WTC11 (cell line): ENCODE results near the gene ACSL5. TPM values are rescaled to one million over a fixed set of nuclear protein-coding genes. Genes with fewer than 3 reads are reported as not detected.

ENCODE experiments used
- ATAC-seq: fragments of 200-7000 bp; cut with Tn5 transposase; 2 replicates; pipeline ENCODE4 v1.10.0; 2021; ENCODE audit warnings: mild to moderate bottlenecking, moderate library complexity
- CTCF ChIA-PET: fragments of 300-600 bp; sonication (Branson Sonifier 250); formaldehyde crosslinking; loops from one replicate; lab custom pipeline; 2021; ENCODE audit warnings: antibody characterized with exemption; lab: Charles Lee
- POLR2A ChIA-PET: fragments of 350-600 bp; sonication (Branson Sonifier 250); formaldehyde crosslinking; loops from one replicate; lab custom pipeline; 2021; ENCODE audit warnings: antibody characterized with exemption; lab: Charles Lee
- DNase-seq: peaks from one replicate; pipeline ENCODE4 v3.0.0; 2021; ENCODE audit warnings: low spot score
- H3K27ac Mint-ChIP-seq: 2 replicates; pipeline ENCODE4 v1.8.0; 2021; ENCODE audit warnings: mixed read lengths
- H3K27me3 Mint-ChIP-seq: 2 replicates; pipeline ENCODE4 v1.8.0; 2021; ENCODE audit warnings: low read depth, mild to moderate bottlenecking, moderate library complexity, mixed read lengths
- H3K36me3 Mint-ChIP-seq: 2 replicates; pipeline ENCODE4 v1.8.0; 2021; ENCODE audit warnings: mixed read lengths
- H3K4me1 Mint-ChIP-seq: 2 replicates; pipeline ENCODE4 v1.8.0; 2022; ENCODE audit warnings: mixed read lengths
- H3K4me3 Mint-ChIP-seq: 2 replicates; pipeline ENCODE4 v1.8.0; 2021; ENCODE audit warnings: mild to moderate bottlenecking, moderate library complexity, mixed read lengths
- H3K9me3 Mint-ChIP-seq: 2 replicates; pipeline ENCODE4 v1.8.0; 2021; ENCODE audit warnings: mixed read lengths
- AFF4 ChIP-seq: sonication (generic); formaldehyde crosslinking; IDR thresholded peaks from 2 replicates; pipeline ENCODE4 v1.8.1; 2023; ENCODE audit warnings: mild to moderate bottlenecking, missing genetic modification reagents, borderline replicate concordance
- ATF1 ChIP-seq: sonication (generic); formaldehyde crosslinking; IDR thresholded peaks from 2 replicates; pipeline ENCODE4 v1.8.1; 2023; ENCODE audit warnings: mild to moderate bottlenecking, moderate library complexity, missing genetic modification reagents
- ATF2 ChIP-seq: sonication (generic); formaldehyde crosslinking; IDR thresholded peaks from 2 replicates; pipeline ENCODE4 v1.8.1; 2022; ENCODE audit warnings: low read depth, missing genetic modification reagents, borderline replicate concordance
- CDX4 ChIP-seq: fragments of 250-450 bp; sonication (Bioruptor Pico); IDR thresholded peaks from 2 replicates; pipeline ENCODE4 v1.9.0; 2021; ENCODE audit warnings: moderate library complexity, mild to moderate bottlenecking, inconsistent platforms, borderline replicate concordance
- EMX1 ChIP-seq: fragments of 250-450 bp; sonication (Bioruptor Pico); IDR thresholded peaks from 2 replicates; pipeline ENCODE4 v1.8.0; 2021; ENCODE audit warnings: mild to moderate bottlenecking
- FOXK1 ChIP-seq: sonication (generic); formaldehyde crosslinking; IDR thresholded peaks from 2 replicates; pipeline ENCODE4 v1.8.0; 2022; ENCODE audit warnings: mild to moderate bottlenecking, moderate library complexity, missing genetic modification reagents
- GABPB1 ChIP-seq: sonication (generic); formaldehyde crosslinking; IDR thresholded peaks from 2 replicates; pipeline ENCODE4 v1.8.1; 2023; ENCODE audit warnings: mild to moderate bottlenecking, missing genetic modification reagents
- USF1 ChIP-seq: sonication (generic); formaldehyde crosslinking; IDR thresholded peaks from 2 replicates; pipeline ENCODE4 v1.8.0; 2022; ENCODE audit warnings: mild to moderate bottlenecking, missing genetic modification reagents
- ZNF121 ChIP-seq: sonication (generic); formaldehyde crosslinking; IDR thresholded peaks from 2 replicates; pipeline ENCODE4 v1.8.0; 2023; ENCODE audit warnings: missing genetic modification reagents
- ZNF281 ChIP-seq: sonication (generic); formaldehyde crosslinking; IDR thresholded peaks from 2 replicates; pipeline ENCODE4 v1.8.0; 2023; ENCODE audit warnings: mild to moderate bottlenecking, missing genetic modification reagents
- ZNF317 ChIP-seq: sonication (generic); formaldehyde crosslinking; IDR thresholded peaks from 2 replicates; pipeline ENCODE4 v1.8.1; 2023; ENCODE audit warnings: low read depth, mild to moderate bottlenecking, moderate library complexity, missing genetic modification reagents, borderline replicate concordance
- ZNF423 ChIP-seq: fragments of 250-450 bp; sonication (Bioruptor Pico); IDR thresholded peaks from 2 replicates; pipeline ENCODE4 v2.1.2; 2022; ENCODE audit warnings: mild to moderate bottlenecking, moderate library complexity
- ZNF425 ChIP-seq: fragments of 250-450 bp; sonication (Bioruptor Pico); conservative IDR thresholded peaks from 2 replicates; pipeline ENCODE4 v1.9.0; 2021; ENCODE audit warnings: mild to moderate bottlenecking
- total RNA-seq: library from RNA; stranded (reverse); gene quantifications from 3 replicates; pipeline ENCODE4 v1.2.3, GENCODE V29; 2021

The ACSL5 gene
- total RNA-seq, 1 experiment from 2014 or later, result 0.22 TPM

- H3K9me3 Mint-ChIP-seq, result no peaks in the 10 kb centered on the region
Measured at GRCh38 chr10:112365014-112365432, 8.9 kb upstream of the ACSL5 start.

GRCh38 chr10:112365451-112365850 lies 8.5 kb upstream of the ACSL5 start:
- ChIA-PET POLR2A (no interaction called here), CTCF (interaction anchor here (2.5 kb wide), 1 partner anchor 107 kb away, joined by 6 read pairs; no protein-coding TSS in a partner anchor)
- no peak for ATAC-seq
- H3K27ac Mint-ChIP-seq, result no peak overlapping the region
- H3K36me3 Mint-ChIP-seq, result no peaks in the 10 kb centered on the region
- DNase-seq, result no peak
- H3K4me1 Mint-ChIP-seq, result peaks cover 5% of the 10 kb centered on the region; the same call in 1 of the 2 replicates
- no peaks in the 10 kb centered on the region for H3K9me3 Mint-ChIP-seq
- H3K4me3 Mint-ChIP-seq, result no peak overlapping the region
- H3K27me3 Mint-ChIP-seq, result peaks cover 5% of the 10 kb centered on the region
- TF ChIP-seq ZNF281 (CRISPR knock-in tag), result no peak
- TF ChIP-seq ZNF425 (CRISPR knock-in tag), result no peak
- no peak for TF ChIP-seq GABPB1 (CRISPR knock-in tag)
- no peak for TF ChIP-seq EMX1
- no peak for TF ChIP-seq ATF1 (CRISPR knock-in tag)

More at GRCh38 chr10:112365014-112365432, 8.9 kb upstream of the ACSL5 start:
- CTCF ChIA-PET, result interaction anchor here (2.5 kb wide), 1 partner anchor 107 kb away, joined by 6 read pairs; no protein-coding TSS in a partner anchor
- Mint-ChIP-seq H3K27me3 (peaks cover 6% of the 10 kb centered on the region), H3K36me3 (no peaks in the 10 kb centered on the region), H3K27ac (no peak overlapping the region), H3K4me1 (peaks cover 5% of the 10 kb centered on the region; the same call in 1 of the 2 replicates), H3K4me3 (no peak overlapping the region)
- ATAC-seq, result no peak
- DNase-seq, result no peak
- TF ChIP-seq ZNF423 (CRISPR knock-in tag) (no peak), ATF2 (CRISPR knock-in tag) (no peak), CDX4 (CRISPR knock-in tag) (no peak), USF1 (CRISPR knock-in tag) (no peak), AFF4 (CRISPR knock-in tag) (no peak), ZNF121 (CRISPR knock-in tag) (no peak), FOXK1 (CRISPR knock-in tag) (no peak), ZNF317 (no peak)
- POLR2A ChIA-PET, result no interaction called here
